KBM-7 (cell line): ENCODE results near the gene CACNA1B.
"Not testable (repeated sequence)": the region's sequence is repeated elsewhere in the genome, so short reads cannot be mapped to it uniquely, and the experiment has no call there.

Experiments used
- DNase-seq: peaks from one replicate; pipeline ENCODE4 v3.0.0-alpha.2; 2015
- in situ Hi-C: fragments of 300-500 bp; cut with MboI; formaldehyde crosslinking; loops from 2 replicates; pipeline ENCODE4 v1.14.3; 2020; ENCODE audit warnings: low sequenced_read_pairs, low pct_unique_long_range_greater_than_20kb, mixed read lengths

Gene CACNA1B

DNA sequence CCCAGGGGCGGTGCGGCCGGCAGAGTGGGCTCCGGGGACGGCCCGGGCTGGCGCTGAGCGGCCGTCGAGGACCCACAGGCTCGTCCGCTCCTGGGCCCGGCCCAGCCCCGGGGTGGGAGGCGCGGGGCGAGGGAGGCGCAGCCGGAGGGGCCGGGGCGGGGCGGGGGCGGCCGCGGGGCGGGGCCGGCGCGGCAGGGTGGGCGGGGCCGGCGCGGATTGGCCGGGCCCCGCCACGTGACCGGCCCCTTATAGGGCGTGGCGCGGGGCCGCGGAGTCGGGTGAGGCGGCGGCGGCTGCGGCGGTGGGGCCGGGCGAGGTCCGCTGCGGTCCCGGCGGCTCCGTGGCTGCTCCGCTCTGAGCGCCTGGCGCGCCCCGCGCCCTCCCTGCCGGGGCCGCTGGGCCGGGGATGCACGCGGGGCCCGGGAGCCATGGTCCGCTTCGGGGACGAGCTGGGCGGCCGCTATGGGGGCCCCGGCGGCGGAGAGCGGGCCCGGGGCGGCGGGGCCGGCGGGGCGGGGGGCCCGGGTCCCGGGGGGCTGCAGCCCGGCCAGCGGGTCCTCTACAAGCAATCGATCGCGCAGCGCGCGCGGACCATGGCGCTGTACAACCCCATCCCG, at the start of gene CACNA1B:
TSS of gene CACNA1B (plus strand) at position 277 of the 617 bp plus-strand sequence. CDS start at position 429, 152 bp downstream.
- in situ Hi-C loops, DNase-seq: not testable (repeated sequence)

DNA sequence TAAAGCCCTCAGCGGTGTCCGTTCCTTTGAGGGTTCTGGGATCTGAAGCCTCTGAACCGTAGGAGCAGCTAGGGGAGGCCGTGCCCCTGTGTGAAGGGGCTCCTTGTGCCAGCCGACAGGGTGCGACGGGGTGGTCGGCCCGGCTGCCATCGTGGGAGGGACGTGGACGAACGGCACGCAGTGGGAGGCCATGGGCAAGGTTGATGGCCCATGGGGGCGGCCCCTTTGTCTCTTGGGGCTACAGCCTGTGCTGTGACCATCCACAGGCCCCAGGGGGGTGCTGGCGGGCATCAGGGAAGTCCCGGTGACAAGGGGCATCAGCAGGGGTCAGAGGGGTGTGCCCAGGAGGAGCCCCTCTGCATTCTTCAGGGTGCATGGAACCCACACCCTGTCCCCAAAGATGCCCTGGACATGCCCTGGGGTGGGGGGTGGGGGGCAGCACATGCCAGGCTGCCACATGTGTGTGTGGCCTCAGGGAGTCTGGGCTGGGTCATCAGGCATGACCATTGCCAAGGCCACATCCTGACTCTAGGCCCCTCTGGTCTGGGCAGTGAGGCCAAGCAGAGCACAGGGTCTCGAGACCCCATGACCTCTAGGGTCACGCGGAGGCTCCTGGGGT, 49.6 kb upstream of the CACNA1B start:
- no peak for DNase-seq
- in situ Hi-C loops, result no loop called here

DNA sequence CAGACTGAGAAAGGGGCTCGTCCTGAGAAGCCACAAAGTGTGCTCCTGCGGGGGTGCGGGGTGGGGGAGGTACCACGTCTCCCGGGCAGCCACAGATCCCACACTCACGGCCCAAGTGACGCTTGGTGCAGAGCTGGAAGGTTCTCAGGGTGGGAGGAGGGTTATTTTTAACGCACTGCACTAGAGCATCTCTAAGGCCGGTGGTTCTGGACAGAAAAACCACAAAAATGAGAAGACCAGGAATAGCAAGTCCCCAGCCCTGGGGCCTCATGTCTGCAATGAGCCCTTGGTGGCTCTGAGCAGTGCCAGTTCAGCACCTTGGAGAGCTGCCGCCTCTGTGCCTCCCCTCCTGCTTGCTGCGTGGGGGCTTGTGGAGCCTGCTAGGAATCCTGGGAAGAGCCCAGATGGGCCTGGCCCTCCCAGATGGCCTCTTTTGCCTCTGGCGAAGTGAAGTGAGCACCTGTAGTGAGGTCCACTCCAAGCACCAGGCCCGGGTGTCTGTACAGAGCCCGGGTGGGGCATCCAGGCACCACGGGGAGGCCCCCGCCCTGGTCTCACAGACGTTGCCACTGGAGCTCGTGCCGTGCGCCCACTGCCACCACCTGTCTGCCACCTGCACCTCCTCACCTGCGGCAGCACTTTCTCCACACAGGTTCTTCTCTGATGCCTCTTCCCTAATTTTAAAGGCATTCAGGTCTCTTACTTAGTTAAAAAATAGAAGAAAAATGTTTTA, 48.9 kb upstream of the CACNA1B start:
- DNase-seq, result peak; percentile 26
- in situ Hi-C loops, result no loop called here

DNA sequence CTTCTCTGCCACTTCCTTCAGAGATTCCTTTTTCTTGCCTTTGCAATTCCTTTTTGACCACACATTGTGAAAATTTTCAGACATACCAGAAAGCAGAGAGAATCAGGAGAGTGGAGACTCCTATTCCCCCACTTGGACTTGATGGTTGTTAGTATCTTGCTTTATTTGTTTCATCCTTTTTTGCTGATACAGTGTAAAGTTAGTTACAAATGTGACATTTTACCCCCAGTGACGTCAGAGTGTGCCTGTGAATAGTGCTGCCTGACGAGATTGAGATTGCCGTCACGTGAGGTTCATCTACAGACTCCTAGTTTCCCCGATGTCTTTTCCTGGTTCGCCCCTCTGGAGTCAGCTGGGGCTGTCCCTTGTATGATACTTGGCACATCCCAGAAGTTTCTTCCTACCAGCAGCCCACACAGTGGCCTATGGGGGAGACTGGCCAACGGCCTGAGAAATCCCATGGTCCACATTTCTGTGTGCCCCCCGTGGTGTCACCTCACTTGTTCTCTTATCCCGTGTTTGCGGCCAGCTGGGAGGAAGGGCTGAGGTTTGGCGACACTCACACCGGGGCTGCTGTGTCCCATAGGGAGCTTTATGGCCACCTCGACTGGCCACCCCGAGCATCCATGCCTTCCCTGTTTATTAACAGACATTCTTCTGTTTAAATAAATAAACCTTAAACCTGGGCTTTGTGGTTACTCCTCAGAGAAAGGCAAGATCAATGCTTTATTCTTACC, 48.2 kb upstream of the CACNA1B start:
- in situ Hi-C loops, result no loop called here
- no peak for DNase-seq

DNA sequence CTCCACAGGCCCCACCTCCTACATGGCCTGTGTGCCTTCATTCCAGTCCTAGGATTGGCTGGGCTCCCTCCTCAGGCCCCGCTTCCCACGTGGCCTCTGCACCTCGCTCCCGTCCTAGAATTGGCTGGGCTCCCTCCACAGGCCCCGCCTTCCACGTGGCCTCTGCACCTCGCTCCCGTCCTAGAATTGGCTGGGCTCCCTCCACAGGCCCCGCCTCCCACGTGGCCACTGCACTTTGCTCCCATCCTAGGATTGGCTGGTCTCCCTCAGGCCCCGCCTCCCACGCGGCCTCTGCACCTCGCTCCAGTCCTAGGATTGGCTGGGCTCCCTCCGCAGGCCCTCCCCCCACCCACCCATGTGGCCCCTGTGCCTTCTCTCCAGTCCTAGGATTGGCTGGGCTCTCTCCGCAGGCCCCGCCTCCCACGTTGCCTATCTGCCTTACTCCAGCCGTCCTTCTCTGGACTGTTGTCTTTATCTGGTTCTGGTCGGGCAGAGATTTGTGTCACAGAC, 45.3 kb upstream of the CACNA1B start:
- in situ Hi-C loops, result no loop called here
- DNase-seq, result no peak

DNA sequence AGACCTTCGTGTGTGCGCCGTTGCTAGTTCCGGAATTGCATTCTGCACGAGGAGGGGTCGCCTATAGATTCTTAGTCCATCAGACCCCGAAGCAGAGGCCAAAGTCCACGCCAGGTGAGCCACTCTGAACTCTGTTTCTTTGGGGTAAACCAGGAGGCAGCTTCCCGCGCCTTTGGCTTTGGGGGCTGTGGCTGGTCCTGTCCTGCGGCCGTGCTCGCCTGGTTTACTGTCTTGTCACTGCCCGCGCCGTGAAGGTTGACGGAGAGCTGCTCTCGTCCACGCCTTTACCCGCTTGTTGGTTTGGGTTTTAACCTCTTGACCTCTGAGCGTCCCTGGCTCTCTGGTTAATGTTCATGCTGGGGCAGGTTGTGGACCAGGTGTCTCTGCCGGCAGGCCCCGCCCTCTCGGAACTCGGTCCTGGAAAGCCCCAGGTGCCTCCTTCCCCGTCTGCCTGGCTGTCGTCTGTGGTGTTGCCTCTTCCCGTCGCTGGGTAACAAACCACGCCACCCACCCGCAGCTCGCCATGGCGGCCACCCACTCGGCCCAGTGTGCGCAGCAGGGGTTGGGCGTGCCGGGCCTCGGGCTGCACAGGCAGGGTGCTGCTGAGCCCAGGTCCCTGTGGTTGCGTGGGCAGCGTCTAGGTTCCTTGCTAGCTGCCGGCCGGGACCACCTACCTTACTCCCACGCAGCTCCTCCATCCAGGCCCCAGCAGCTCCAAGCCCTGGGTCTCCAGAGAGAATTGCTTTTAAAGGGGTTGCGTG, 44.6 kb upstream of the CACNA1B start:
- in situ Hi-C loops, result no loop called here

DNA sequence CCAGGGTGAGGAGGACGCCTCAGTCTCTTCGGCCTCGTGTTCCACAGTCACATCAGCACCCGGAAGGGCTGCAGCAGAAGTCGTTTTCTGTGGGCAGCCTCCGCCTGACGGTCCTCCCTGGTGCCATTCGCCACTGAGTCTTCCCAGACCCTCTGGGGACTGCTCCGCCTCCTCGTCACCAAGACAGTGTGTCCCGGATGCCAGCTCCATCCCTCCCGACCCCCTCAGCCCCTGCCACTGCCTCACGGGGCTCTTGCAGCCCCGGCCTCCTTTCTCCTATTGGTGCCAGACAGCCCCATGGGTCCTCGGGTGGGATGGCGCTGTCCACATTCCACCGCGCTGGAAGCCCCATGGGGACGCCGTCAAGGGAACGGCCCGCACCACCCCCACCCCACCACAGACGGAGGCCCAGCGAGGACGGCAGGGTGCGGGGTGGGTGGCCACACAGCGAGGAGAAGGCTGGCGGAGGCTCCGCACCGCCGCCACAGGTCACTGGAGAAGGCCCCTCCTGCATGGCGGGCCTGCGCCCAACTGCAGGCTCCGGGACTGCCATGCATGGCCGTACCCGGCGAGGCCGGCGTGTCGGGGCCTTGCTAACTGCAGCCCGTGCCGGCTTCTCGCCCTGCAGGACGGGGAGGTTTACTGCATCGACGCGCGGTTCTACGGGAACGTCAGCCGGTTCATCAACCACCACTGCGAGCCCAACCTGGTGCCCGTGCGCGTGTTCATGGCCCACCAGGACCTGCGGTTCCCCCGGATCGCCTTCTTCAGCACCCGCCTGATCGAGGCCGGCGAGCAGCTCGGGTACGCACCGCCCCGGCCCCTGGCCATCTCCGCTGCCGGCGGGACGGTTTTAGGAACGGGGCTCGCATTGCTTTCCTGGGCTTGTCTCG, 43.6 kb upstream of the CACNA1B start:
- DNase-seq, result no peak
- in situ Hi-C loops, result no loop called here

More for the DNA sequence above, 44.6 kb upstream of the CACNA1B start:
- no peak for DNase-seq

DNA sequence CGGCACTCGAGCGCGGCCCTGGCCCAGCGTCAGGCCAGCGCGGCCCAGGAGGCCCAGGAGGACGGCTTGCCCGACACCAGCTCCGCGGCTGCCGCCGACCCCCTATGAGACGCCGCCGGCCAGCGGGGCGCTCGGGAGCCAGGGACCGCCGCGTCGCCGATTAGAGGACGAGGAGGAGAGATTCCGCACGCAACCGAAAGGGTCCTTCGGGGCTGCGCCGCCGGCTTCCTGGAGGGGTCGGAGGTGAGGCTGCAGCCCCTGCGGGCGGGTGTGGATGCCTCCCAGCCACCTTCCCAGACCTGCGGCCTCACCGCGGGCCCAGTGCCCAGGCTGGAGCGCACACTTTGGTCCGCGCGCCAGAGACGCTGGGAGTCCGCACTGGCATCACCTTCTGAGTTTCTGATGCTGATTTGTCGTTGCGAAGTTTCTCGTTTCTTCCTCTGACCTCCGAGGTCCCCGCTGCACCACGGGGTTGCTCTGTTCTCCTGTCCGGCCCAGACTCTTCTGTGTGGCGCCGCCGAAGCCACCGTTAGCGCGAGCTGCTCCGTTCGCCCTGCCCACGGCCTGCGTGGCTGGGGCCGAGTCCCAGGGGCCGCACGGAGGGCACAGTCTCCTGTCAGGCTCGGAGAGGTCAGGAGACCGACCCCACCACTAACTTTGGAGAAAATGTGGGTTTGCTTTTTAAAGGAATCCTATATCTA, 42.6 kb upstream of the CACNA1B start:
- DNase-seq, result no peak
- in situ Hi-C loops, result no loop called here

DNA sequence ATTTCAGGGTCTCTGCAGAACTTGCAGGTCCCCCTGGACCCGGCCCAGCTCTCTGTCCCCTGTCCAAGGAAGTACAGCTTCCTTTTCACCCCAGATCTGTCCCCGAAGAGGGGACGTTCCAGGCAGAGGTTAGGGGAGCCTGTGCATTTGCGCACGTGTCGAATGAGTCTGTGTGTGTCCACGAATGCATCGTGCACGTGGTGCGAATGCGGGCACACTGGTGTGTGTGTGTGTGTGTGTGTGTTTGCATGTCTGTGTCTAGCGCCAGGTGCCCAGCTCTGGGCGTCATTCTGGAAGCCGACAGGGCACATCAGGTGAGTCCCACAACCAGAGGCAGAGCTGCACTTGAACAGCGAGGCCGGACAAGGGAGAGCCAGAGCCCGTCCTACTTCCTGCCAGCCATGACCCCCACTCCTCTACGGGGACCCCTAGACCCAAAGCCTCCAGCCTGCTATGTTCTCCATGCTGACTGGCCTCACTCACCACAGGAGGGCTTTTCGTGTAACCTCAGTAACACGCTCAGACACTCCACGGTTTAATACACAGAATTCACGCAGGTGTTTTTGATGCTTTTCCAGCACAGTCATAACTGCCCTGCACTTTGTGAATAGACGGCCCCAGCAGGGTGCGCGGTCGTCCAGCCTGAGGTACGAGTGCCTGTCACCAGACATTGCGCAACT, 41.3 kb upstream of the CACNA1B start:
- in situ Hi-C loops, result no loop called here
- no peak for DNase-seq

DNA sequence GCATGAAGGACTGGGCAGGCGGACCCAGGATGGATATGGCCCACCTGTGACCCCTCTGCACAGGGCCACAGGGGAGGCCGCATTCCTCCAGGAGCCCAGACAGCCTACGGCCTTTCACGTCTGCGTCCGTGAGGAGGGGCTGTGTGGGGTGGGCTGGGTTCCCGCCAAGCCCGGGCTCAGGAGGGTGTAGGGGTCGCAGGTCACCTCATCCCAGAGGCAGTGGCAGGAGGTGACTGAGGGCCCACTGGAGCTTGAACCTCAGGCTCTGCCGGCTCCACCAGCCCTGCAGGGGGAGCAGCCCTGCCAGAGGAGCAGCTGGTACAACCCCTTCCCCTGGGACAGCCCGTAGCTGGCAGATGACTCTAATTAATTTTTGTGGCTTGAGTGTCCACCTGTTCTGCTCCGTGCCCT, 40.7 kb upstream of the CACNA1B start:
- DNase-seq, result no peak
- in situ Hi-C loops, result no loop called here

DNA sequence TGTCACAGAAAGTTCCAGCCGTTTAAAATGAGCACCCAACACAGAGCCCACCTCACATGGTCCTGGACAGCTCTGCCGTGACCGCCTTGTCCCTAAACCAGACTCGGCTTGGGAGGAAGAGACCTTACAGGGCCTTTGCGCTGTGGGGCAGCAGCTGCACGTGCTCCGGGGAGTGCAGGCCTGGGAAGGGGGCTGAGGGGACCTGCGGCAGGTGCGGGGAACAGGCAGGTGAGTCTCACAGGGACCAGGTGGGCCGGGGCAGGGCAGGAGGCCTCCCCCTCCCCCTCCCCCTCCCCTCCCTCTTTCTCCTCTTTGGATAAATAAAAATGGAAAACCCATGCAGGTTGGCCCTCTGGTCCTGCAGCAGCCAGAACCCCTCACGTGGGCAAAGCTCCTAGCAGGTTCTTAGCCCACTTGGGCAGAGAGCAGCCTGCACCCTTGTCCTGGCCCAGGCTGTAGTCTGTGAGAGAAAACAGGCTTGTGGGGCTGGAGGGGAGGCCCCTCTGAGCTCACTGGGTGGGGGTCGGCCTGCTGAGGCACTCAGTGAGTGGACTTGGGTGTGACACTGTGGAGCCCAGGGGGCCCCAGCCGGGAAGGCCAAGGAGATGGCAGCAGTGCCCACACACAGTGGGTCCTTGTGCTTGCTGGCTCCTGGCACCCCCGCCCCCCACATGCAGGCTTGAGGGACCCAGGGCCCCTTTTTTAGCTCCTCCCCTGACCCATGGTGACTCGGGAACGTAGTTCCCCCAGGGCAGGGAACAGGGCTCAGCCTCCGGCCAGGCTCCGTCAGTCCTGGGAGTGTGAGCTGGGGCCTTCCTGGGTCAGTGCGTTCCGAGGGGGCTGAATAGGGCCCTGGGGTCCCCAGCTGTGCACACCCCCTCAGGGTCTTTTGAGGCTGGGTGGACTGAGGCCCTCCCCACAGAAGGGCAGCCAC, 40.0 kb upstream of the CACNA1B start:
- no peak for DNase-seq
- in situ Hi-C loops, result no loop called here

DNA sequence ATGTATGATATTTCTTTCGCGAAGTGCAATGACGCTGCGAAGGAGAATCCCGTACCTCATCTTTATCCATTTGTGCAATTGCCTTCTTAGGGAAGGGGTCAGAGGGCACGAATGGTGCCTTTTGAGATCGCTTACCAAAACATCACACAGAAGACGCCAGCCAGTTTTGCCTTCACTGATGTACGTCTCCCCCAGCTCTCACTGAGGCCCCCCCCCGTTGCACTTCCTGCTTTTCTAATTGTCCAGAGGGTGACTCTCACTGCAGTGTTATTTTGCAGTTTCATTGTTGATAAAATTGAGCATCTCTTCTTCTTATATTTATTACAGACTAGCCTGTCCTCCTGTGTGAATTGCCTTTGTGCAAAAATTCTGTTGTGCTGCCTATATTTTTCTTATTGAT, 39.0 kb upstream of the CACNA1B start:
- no peak for DNase-seq
- in situ Hi-C loops, result no loop called here

DNA sequence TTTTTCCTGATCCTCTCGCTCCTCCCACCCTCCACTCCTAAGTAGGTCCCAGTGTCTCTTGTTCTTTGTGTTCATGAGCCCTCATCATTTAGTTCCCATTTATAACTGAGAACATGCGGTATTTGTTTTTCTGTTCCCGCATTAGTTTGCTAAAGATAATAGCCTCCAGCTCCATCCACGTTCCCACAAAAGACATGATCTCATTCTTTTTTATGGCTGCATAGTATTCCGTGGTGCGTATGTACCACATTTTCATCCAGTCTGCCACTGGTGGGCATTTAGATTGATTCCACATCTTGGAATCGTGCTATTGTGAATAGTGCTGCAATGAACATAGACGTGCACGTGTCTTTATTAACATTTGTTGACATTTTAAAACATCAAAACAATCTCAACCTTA, 34.2 kb upstream of the CACNA1B start:
- no peak for DNase-seq
- in situ Hi-C loops, result no loop called here

DNA sequence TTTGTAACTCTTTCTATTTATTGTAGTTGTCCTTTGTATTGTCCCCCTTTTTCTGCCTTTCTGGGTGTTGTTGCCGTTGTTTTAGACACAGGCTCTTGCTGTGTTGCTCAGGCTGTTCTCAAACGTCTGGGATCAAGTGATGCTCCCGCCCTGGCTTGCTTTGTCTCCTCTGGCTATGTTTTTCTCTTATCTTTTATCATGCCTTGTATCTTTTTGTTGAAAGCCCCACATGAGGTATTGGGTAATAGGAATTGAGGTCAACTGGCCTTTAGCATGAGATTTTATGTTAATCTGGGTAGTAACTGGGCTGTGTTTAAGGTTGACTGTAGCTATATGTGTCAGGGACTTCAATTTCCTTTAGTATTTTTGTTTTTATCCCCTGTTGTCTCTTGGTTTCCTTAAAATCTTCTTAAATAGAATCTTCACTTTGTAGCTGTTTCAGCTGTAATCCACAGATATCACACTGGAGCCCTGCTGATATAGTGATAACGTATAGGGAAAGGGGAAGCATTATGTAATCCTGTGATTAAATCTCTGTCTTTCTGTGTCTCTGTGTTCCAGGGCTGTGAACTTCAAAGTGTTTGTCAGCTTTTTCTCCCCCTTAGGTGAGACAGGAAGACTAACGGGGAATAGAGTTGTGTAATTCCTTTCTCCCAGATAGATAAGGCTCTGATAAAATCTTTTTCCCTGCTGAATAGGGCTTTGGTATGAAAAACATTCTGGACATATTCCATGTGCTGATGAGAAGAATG, 25.9 kb upstream of the CACNA1B start:
- DNase-seq, result peak; percentile 8
- in situ Hi-C loops, result no loop called here

DNA sequence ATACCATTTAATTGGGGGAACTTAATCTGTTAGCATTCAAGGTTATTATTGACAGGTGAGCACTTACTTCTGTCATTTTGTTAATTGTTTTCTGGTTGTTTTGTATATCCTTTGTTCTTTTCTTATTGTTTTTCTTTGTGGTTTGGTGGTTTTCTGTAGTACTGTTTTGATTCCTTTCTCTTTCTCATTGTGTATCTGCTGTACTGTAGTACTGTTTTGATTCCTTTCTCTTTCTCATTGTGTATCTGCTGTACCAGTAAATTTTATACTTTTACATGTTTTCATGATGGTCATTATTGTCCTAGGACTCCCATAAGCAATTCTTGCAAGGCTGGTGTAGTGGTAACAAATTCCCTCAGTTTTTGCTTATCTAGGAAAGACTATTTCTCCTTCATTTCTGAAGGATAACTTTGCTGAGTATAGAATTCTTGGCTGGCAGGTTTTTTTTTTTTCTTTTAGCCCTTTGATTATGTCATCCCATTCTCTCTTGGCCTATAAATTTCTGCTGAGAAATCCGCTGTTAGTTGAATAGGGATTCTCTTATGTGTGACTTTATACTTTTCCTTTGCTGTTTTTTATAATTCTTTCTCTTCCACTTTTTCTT, 24.1 kb upstream of the CACNA1B start:
- in situ Hi-C loops, result no loop called here
- no peak for DNase-seq
